GM12874 (cell line): ENCODE measurements around the gene CARS1.

ENCODE experiments used
- CTCF ChIP-seq: IDR thresholded peaks from 2 replicates; pipeline ENCODE4 v1.5.1; 2011; ENCODE audit warnings: low read depth, mild to moderate bottlenecking, control low read depth, low read length, moderate library complexity; ENCODE audit not compliant: insufficient read depth

The CARS1 gene

GRCh38 chr11:3060436-3061025 lies 3.3 kb upstream of the CARS1 start:
- TF ChIP-seq CTCF: no peak

- TF ChIP-seq CTCF: no peak
These were observed 1.8 kb upstream of the CARS1 start for GRCh38 chr11:3058753-3059664.

- no peak for TF ChIP-seq CTCF
These were observed 741 bp downstream of the CARS1 start for GRCh38 chr11:3056296-3057068.

- no peak for TF ChIP-seq CTCF
These were observed 1.3 kb downstream of the CARS1 start for GRCh38 chr11:3055891-3056290.

- no peak for TF ChIP-seq CTCF
These were observed 4.7 kb downstream of the CARS1 start for GRCh38 chr11:3052567-3052966.

- TF ChIP-seq CTCF: no peak
These were observed 5.1 kb downstream of the CARS1 start for GRCh38 chr11:3052109-3052479.
